AG10803 (cell line): Measurements from ENCODE around the gene SLCO2A1.
"Not testable (repeated sequence)": the region's sequence is repeated elsewhere in the genome, so short reads cannot be mapped to it uniquely, and the experiment has no call there.

Experiments
- DNase-seq: peaks from one replicate; pipeline ENCODE4 v3.0.0; 2010; ENCODE audit warnings: low read depth
- H3K4me3 ChIP-seq: 2 replicates; pipeline ENCODE4 v1.5.1; 2011; ENCODE audit warnings: mild to moderate bottlenecking, low read length, control low read depth
- TF ChIP-seq, protein P1 (sequence below): conservative IDR thresholded peaks from 2 replicates; pipeline ENCODE4 v1.5.1; 2011; ENCODE audit warnings: mild to moderate bottlenecking, low read length, control low read depth, inconsistent platforms

The SLCO2A1 gene

DNA sequence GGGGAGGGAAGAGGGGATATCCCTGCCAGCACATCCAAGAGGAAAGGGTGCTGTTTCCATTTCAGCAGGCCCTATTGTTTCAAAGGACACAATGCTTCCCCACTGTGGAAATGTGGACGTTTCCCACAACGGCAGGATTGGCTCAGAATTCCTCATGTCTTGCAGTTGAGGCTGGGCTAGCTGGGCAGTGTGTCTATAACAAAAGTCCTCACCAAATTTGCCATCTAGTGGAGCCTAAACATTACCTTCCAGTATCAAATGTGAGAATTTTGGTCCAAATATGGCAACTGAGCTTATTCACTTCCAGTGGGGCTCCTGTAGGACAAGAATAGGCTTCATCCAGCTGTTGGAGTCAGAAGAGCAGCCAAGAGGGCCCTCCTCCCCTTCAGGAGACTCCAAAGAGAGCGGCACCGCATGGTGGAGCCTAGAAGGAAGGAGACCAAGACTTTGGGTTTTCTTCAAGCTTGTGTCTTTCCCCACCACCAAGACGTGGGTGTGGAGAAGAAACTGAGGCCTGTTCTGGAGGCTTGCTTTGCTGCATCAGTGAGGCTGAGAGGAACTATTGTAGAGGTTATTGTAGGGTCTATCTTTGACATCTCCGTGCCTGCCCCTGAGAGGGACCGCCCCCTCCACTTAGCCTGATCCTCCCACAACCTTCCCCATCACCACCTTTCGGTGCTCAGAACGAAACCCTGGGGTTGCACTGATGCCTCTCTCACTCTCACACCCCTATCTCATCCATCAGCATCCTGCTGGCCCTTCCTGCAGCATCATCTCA is 45.3 kb upstream of the SLCO2A1 start:
- H3K4me3 ChIP-seq: no peak overlapping the region
- DNase-seq: no peak
- TF ChIP-seq, protein P1, sequence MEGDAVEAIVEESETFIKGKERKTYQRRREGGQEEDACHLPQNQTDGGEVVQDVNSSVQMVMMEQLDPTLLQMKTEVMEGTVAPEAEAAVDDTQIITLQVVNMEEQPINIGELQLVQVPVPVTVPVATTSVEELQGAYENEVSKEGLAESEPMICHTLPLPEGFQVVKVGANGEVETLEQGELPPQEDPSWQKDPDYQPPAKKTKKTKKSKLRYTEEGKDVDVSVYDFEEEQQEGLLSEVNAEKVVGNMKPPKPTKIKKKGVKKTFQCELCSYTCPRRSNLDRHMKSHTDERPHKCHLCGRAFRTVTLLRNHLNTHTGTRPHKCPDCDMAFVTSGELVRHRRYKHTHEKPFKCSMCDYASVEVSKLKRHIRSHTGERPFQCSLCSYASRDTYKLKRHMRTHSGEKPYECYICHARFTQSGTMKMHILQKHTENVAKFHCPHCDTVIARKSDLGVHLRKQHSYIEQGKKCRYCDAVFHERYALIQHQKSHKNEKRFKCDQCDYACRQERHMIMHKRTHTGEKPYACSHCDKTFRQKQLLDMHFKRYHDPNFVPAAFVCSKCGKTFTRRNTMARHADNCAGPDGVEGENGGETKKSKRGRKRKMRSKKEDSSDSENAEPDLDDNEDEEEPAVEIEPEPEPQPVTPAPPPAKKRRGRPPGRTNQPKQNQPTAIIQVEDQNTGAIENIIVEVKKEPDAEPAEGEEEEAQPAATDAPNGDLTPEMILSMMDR: no peak

GRCh38 chr3:134074001-134074789 is 44.5 kb upstream of the SLCO2A1 start:
- TF ChIP-seq, protein P1: no peak
- no peak for DNase-seq
- H3K4me3 ChIP-seq: no peak overlapping the region

DNA sequence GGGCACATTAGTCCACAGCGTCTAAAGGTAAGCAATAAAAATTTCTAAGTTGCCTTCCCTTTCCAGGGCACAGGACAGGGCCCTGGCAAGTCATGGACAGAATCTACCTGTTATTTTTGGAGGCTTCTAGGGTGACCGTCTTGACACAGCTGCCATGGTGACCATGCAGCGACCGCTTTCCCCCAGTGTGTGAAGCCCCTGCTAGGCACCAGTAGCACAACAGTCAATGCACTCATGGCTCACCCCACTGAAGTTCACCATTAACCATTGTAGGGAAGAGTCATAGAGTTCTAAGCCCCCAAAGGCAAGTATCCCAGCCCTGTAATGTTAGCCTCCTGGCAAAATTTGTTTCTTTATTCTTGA is 43.8 kb upstream of the SLCO2A1 start:
- TF ChIP-seq, protein P1: no peak
- no peak overlapping the region for H3K4me3 ChIP-seq
- DNase-seq: no peak

GRCh38 chr3:134072881-134073582 is 43.3 kb upstream of the SLCO2A1 start:
- H3K4me3 ChIP-seq: no peak overlapping the region
- TF ChIP-seq, protein P1: no peak
- no peak for DNase-seq

DNA sequence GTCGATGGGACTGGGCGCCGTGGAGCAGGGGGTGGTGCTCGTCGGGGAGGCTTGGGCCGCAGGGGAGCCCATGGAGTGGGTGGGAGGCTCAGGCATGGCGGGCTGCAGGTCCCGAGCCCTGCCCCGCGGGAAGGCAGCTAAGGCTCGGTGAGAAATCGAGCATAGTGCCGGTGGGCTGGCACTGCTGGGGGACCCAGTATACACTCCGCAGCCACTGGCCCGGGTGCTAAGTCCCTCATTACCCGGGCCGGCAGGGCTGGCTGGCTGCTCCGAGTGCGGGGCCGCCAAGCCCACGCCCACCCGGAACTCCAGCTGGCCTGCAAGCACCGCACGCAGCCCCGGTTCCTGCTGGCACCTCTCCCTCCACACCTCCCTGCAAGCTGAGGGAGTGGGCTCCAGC is 40.6 kb upstream of the SLCO2A1 start:
- not testable (repeated sequence) for DNase-seq, H3K4me3 ChIP-seq

GRCh38 chr3:134068429-134068828 is 38.7 kb upstream of the SLCO2A1 start:
- no peak overlapping the region for H3K4me3 ChIP-seq
- TF ChIP-seq, protein P1: no peak
- no peak for DNase-seq

GRCh38 chr3:134067531-134068161 is 37.9 kb upstream of the SLCO2A1 start:
- H3K4me3 ChIP-seq: no peak overlapping the region
- DNase-seq: no peak
- TF ChIP-seq, protein P1: no peak
